Natural killer cell (primary cell): Measurements from ENCODE around the gene FERMT3. TPM values are rescaled to one million over a fixed set of nuclear protein-coding genes. Genes with fewer than 3 reads are reported as not detected.
A peak's percentile ranks its signal among the peaks of the same experiment; 100 is the strongest.
"Not testable (repeated sequence)": the region's sequence is repeated elsewhere in the genome, so short reads cannot be mapped to it uniquely, and the experiment has no call there.

Experiments used
- ATAC-seq, 3 donors: fragments of 150-1000 bp in 2 of 3; fragments of 200-7000 bp in 1 of 3; cut with Tn5 transposase; 1 replicate in 1 of 3; 2 replicates in 2 of 3; pipeline ENCODE4 v1.10.0; 2021; ENCODE audit warnings: mild to moderate bottlenecking in 2 of 3, moderate library complexity in 2 of 3
- DNase-seq, 2 donors: peaks; one replicate each; pipeline versions ENCODE4 v3.0.0 to v3.0.0-alpha.2; 2013 to 2021; ENCODE audit warnings: mixed read lengths in 1 of 2
- H3K27ac ChIP-seq: one replicate; pipeline ENCODE4 v1.5.1; 2013; ENCODE audit warnings: mild to moderate bottlenecking, low read length
- H3K27me3 ChIP-seq: one replicate; pipeline ENCODE4 v1.6.1; 2013; ENCODE audit warnings: low read length; ENCODE audit not compliant: control insufficient read depth, insufficient read depth
- H3K36me3 ChIP-seq: one replicate; pipeline ENCODE4 v1.6.1; 2013; ENCODE audit warnings: low read length; ENCODE audit not compliant: control insufficient read depth, insufficient read depth
- H3K4me1 ChIP-seq: one replicate; pipeline ENCODE4 v1.6.1; 2013; ENCODE audit warnings: low read length; ENCODE audit not compliant: control insufficient read depth, insufficient read depth
- H3K4me3 ChIP-seq: one replicate; pipeline ENCODE4 v1.5.1; 2013; ENCODE audit warnings: low read length
- H3K9me3 ChIP-seq: one replicate; pipeline ENCODE4 v1.6.1; 2013; ENCODE audit warnings: low read length; ENCODE audit not compliant: control insufficient read depth, insufficient read depth
- H3K27ac Mint-ChIP-seq, 2 donors: one replicate each; pipeline ENCODE4 v1.8.0; 2022; ENCODE audit warnings: mild to moderate bottlenecking in 2 of 2, mixed read lengths in 2 of 2, moderate library complexity in 1 of 2
- H3K27me3 Mint-ChIP-seq, 2 donors: one replicate each; pipeline ENCODE4 v1.8.0; 2022; ENCODE audit warnings: low read depth in 2 of 2, mixed read lengths in 2 of 2
- H3K36me3 Mint-ChIP-seq: one replicate; pipeline ENCODE4 v1.8.0; 2022; ENCODE audit warnings: mixed read lengths
- H3K4me1 Mint-ChIP-seq, 2 donors: one replicate each; pipeline ENCODE4 v1.8.0; 2022; ENCODE audit warnings: mixed read lengths in 2 of 2
- H3K4me3 Mint-ChIP-seq: one replicate; pipeline ENCODE4 v1.8.0; 2022; ENCODE audit warnings: mild to moderate bottlenecking, moderate library complexity, mixed read lengths
- H3K9me3 Mint-ChIP-seq, 2 donors: one replicate each; pipeline ENCODE4 v1.8.0; 2022; ENCODE audit warnings: mixed read lengths in 2 of 2
- CTCF ChIP-seq: fragments of 200-600 bp; IDR thresholded peaks from one replicate; pipeline ENCODE4 v1.8.0; 2022; ENCODE audit warnings: antibody characterized with exemption
- WGBS: methylation state at CpG from one replicate; pipeline ENCODE4 v1.1.7; 2013; ENCODE audit warnings: missing lambda C conversion rate; ENCODE audit not compliant: insufficient coverage; 5-methylcytosine and 5-hydroxymethylcytosine counted together
- intact Hi-C: fragments of 100-400 bp; cut with micrococcal nuclease; formaldehyde crosslinking; loops from one replicate; pipeline ENCODE4 v1.14.2; 2022
- total RNA-seq, 4 donors: library from RNA; stranded (reverse); fragments of 120-200 nt in 1 of 4; gene quantifications; one replicate each; pipeline versions ENCODE4 v1.2.3 to v1.2.4, GENCODE V29; 2013 to 2022

The FERMT3 gene
- 100 to 1,000 TPM; 194 to 202 (median 196) TPM for total RNA-seq
- total RNA-seq (2013), result 134 TPM

- 2% methylated on average over 27 of the region's 27 CpGs for WGBS
- intact Hi-C loops, result loop anchor here (1.0 to 5.0 kb wide), 5 partner anchors 20 to 136 kb away; partner anchors contain the start of genes BAD, CCDC88B, DNAJC4 and STIP1
Observed at GRCh38 chr11:64206457-64207255, at the start of gene FERMT3. Gene FERMT3, plus strand, starts transcription at chr11:64206721. Its CDS starts 644 bp downstream, at chr11:64207365.

GRCh38 chr11:64157631-64158394 lies 48.7 kb upstream of the FERMT3 start:
- DNase-seq (no peak), ATAC-seq (no peak)
- Mint-ChIP-seq H3K27me3 (peaks cover 0 to 8% of the 10 kb centered on the region in 2 donors), H3K9me3 (no peaks in the 10 kb centered on the region), H3K4me1 (peaks cover 5% of the 10 kb centered on the region in 2 donors), H3K4me3 (no peak overlapping the region), H3K36me3 (no peaks in the 10 kb centered on the region), H3K27ac (no peak overlapping the region)
- Histone ChIP-seq H3K36me3 (no peaks in the 10 kb centered on the region), H3K9me3 (no peaks in the 10 kb centered on the region), H3K4me1 (peaks cover 5% of the 10 kb centered on the region), H3K27me3 (no peaks in the 10 kb centered on the region), H3K27ac (no peak overlapping the region), H3K4me3 (no peak overlapping the region)
- WGBS, result 91% methylated on average over 17 of the region's 17 CpGs
- TF ChIP-seq CTCF, result no peak
- intact Hi-C loops, result no loop called here

More at GRCh38 chr11:64206457-64207255, at the start of gene FERMT3:
- Histone ChIP-seq H3K36me3 (peaks cover 52% of the 10 kb centered on the region), H3K27ac (peak within 1 kb of the TSS; percentile 89), H3K4me3 (peak within 1 kb of the TSS; percentile 91), H3K4me1 (peaks cover 50% of the 10 kb centered on the region), H3K27me3 (no peaks in the 10 kb centered on the region), H3K9me3 (no peaks in the 10 kb centered on the region)
- Mint-ChIP-seq H3K27me3 (no peaks in the 10 kb centered on the region), H3K36me3 (peaks cover 6% of the 10 kb centered on the region), H3K4me3 (peak within 1 kb of the TSS; percentile 92), H3K9me3 (no peaks in the 10 kb centered on the region), H3K27ac (peak within 1 kb of the TSS; percentile 88 to 96), H3K4me1 (peaks cover 28 to 55% of the 10 kb centered on the region in 2 donors)
- no peak for TF ChIP-seq CTCF
- ATAC-seq (peak; percentile 38 to 57 (median 44)), DNase-seq (peak; percentile 45 to 79)

- WGBS, result 93% methylated on average over 10 of the region's 10 CpGs
- H3K4me1 Mint-ChIP-seq, result peaks cover 0 to 7% of the 10 kb centered on the region in 2 donors
- H3K4me3 Mint-ChIP-seq, result no peak overlapping the region
- no peak for TF ChIP-seq CTCF
- ATAC-seq (no peak), DNase-seq (no peak)
- no peaks in the 10 kb centered on the region for H3K36me3 Mint-ChIP-seq
- no peak overlapping the region for H3K27ac ChIP-seq
- H3K4me1 ChIP-seq, result peaks cover 10% of the 10 kb centered on the region
- no peak overlapping the region for H3K4me3 ChIP-seq
- H3K36me3 ChIP-seq, result no peaks in the 10 kb centered on the region
- H3K9me3 ChIP-seq, result no peaks in the 10 kb centered on the region
- H3K27me3 ChIP-seq, result no peaks in the 10 kb centered on the region
- intact Hi-C loops, result no loop called here
- no peaks in the 10 kb centered on the region for H3K9me3 Mint-ChIP-seq
- H3K27me3 Mint-ChIP-seq, result no peaks in the 10 kb centered on the region
- no peak overlapping the region for H3K27ac Mint-ChIP-seq
Observed at GRCh38 chr11:64161037-64161436, 45.5 kb upstream of the FERMT3 start.

- H3K4me3 Mint-ChIP-seq, H3K4me1 Mint-ChIP-seq, ATAC-seq, H3K27me3 Mint-ChIP-seq, intact Hi-C loops, DNase-seq, H3K36me3 ChIP-seq, H3K9me3 Mint-ChIP-seq, H3K36me3 Mint-ChIP-seq, H3K9me3 ChIP-seq, H3K27me3 ChIP-seq, H3K4me3 ChIP-seq, H3K27ac Mint-ChIP-seq, H3K27ac ChIP-seq: not testable (repeated sequence)
- peaks cover 15% of the 10 kb centered on the region for H3K4me1 ChIP-seq
- WGBS, result 93% methylated on average over 16 of the region's 16 CpGs
Observed at GRCh38 chr11:64162769-64163168, 43.8 kb upstream of the FERMT3 start.
